Body of pancreas (tissue), 4 donors: ENCODE results near the gene CELSR1.

Experiments
- CTCF ChIP-seq, 7 experiments: fragments of 450-650 bp in 4 of 7; fragments of 200-600 bp in 3 of 7; sonication (generic) in 3 of 7; IDR thresholded peaks; one replicate each; pipeline ENCODE4 v1.5.1; 2016 to 2019; ENCODE audit warnings: antibody characterized with exemption in 7 of 7
- POLR2A ChIP-seq, 3 donors: fragments of 450-650 bp; IDR thresholded peaks; one replicate each; pipeline ENCODE4 v1.6.1; 2016; ENCODE audit warnings: antibody characterized with exemption in 3 of 3, mild to moderate bottlenecking in 2 of 3

DNA sequence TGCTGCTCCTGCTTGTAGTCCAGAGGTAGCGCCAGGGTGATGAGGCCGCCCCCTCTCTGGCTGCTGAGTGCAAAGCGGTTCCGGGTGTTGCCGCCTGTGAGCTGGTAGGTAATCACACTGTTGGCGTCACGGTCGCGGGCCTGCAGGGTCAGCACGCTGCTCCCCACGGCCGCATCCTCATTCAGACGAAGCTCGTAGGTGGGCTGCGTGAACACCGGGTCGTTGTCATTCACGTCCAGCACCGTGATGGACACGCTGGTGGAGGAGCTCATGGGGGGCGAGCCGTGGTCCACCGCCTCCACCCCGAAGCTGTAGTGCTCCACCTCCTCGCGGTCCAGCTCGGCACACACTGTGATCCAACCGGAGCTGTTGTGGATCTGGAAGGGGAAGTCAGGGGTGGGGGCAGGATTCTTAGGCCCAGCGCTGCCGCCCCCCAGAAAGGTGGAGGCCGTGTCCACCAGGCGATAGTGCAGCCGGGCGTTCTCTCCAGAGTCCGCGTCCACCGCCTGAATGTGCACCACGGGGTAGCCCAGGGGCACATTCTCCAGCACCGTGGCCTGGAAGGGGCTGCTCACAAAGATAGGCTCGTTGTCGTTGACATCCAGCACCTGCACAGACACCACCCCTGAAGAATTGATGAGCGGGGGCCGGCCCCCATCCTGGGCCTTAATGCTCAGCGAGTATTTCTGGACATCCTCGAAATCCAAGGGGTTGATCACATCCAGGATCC lies 2.4 kb downstream of the CELSR1 start:
- TF ChIP-seq CTCF (IDR thresholded peaks at IDR 0.05): no peak
- no peak for TF ChIP-seq POLR2A (IDR thresholded peaks at IDR 0.05)
